HCT116 (cell line): ENCODE results near the gene DRC7. TPM values are rescaled to one million over a fixed set of nuclear protein-coding genes. Genes with fewer than 3 reads are reported as not detected.

ENCODE experiments used
- ATAC-seq: fragments of 200-7000 bp; cut with Tn5 transposase; 2 replicates; pipeline ENCODE4 v1.9.1; 2020; ENCODE audit warnings: mild to moderate bottlenecking, moderate library complexity
- BruUV-seq: library from RNA; stranded (reverse); fragments of 400-500 nt; replicated peaks from 2 replicates; lab custom pipeline; 2021; lab: Mats Ljungman, UMichigan
- CTCF ChIA-PET: fragments of 300-600 bp; sonication (Branson Sonifier 250); formaldehyde crosslinking; loops from one replicate; lab custom pipeline; 2021; ENCODE audit warnings: antibody characterized with exemption; lab: Charles Lee
- POLR2A ChIA-PET: fragments of 300-600, 350-600 bp; sonication (Branson Sonifier 250); formaldehyde crosslinking; loops from one replicate; lab custom pipeline; 2021; ENCODE audit warnings: antibody characterized with exemption; lab: Charles Lee
- RAD21 ChIA-PET, 2 experiments: fragments of 300-600 bp; sonication (Branson Sonifier 250); formaldehyde crosslinking; loops; one replicate each; lab custom pipeline; 2023; ENCODE audit warnings: low total read pairs in 2 of 2; ENCODE audit not compliant: uncharacterized antibody in 2 of 2, unreplicated experiment in 2 of 2, low non-redundant PET in 1 of 2; lab: Charles Lee
- DNase-seq: peaks from one replicate; pipeline ENCODE4 v3.0.0-alpha.2; 2010; ENCODE audit warnings: low read depth, low spot score
- H2AFZ ChIP-seq: fragments of 200-600 bp; shearing (Covaris generic), sonication (generic); 2 replicates; pipeline ENCODE4 v1.6.1; 2017; ENCODE audit warnings: low read depth, mixed run types, mixed read lengths, antibody characterized with exemption, low read length; ENCODE audit not compliant: poor library complexity, severe bottlenecking
- H3K27ac ChIP-seq: 2 replicates; pipeline ENCODE4 v1.5.1; 2012; ENCODE audit warnings: low read depth, low read length
- H3K27me3 ChIP-seq: fragments of 200-600 bp; sonication (generic); 2 replicates; pipeline ENCODE4 v1.6.1; 2016; ENCODE audit warnings: mixed run types, low read length, mixed read lengths; ENCODE audit not compliant: insufficient read depth
- H3K36me3 ChIP-seq, 2 experiments: fragments of 200-500 bp in 1 of 2; fragments of 200-600 bp in 1 of 2; sonication (Bioruptor generic) in 1 of 2; sonication (generic) in 1 of 2; 2 replicates each; pipeline versions ENCODE4 v1.5.1 to v1.6.1; 2014 to 2016; ENCODE audit warnings: low read length in 2 of 2, inconsistent platforms in 1 of 2, mixed read lengths in 1 of 2, mixed run types in 1 of 2; ENCODE audit not compliant: insufficient read depth in 2 of 2, control insufficient read depth in 1 of 2
- H3K4me1 ChIP-seq, 2 experiments: fragments of 200-600 bp in 1 of 2; sonication (generic) in 1 of 2; 2 replicates each; pipeline versions ENCODE4 v1.5.1 to v1.6.1; 2012 to 2017; ENCODE audit warnings: low read length in 2 of 2, inconsistent platforms in 1 of 2, mild to moderate bottlenecking in 1 of 2, mixed read lengths in 1 of 2, mixed run types in 1 of 2, moderate library complexity in 1 of 2; ENCODE audit not compliant: insufficient read depth in 2 of 2, control insufficient read depth in 1 of 2
- H3K4me2 ChIP-seq: fragments of 200-600 bp; sonication (generic); 2 replicates; pipeline ENCODE4 v1.6.1; 2017; ENCODE audit warnings: mixed run types, low read length, mixed read lengths
- H3K4me3 ChIP-seq, 2 experiments: fragments of 200-600 bp in 1 of 2; sonication (generic) in 1 of 2; replicated peaks in 1 of 2; 2 replicates each; pipeline ENCODE4 v1.5.1; 2011 to 2016; ENCODE audit warnings: low read length in 2 of 2, control low read depth in 1 of 2, low read depth in 1 of 2, mild to moderate bottlenecking in 1 of 2, mixed read lengths in 1 of 2, mixed run types in 1 of 2
- H3K79me2 ChIP-seq: fragments of 200-600 bp; sonication (generic); 2 replicates; pipeline ENCODE4 v1.6.1; 2017; ENCODE audit warnings: mild to moderate bottlenecking, mixed run types, low read length, moderate library complexity, mixed read lengths; ENCODE audit not compliant: insufficient read depth
- H3K9ac ChIP-seq: fragments of 200-600 bp; sonication (generic); 2 replicates; pipeline ENCODE4 v1.6.1; 2016; ENCODE audit warnings: low read length, mixed read lengths
- H3K9me2 ChIP-seq: fragments of 200-600 bp; sonication (generic), shearing (Covaris generic); 2 replicates; pipeline ENCODE4 v1.6.1; 2017; ENCODE audit warnings: mixed run types, mild to moderate bottlenecking, moderate library complexity; ENCODE audit not compliant: insufficient read depth
- H3K9me3 ChIP-seq, 2 experiments: fragments of 200-500 bp in 1 of 2; fragments of 200-600 bp in 1 of 2; sonication (Bioruptor generic) in 1 of 2; sonication (generic) in 1 of 2; 2 replicates each; pipeline ENCODE4 v1.6.1; 2014 to 2017; ENCODE audit warnings: low read length in 2 of 2, mixed read lengths in 2 of 2, inconsistent platforms in 1 of 2, low read depth in 1 of 2, mild to moderate bottlenecking in 1 of 2, mixed run types in 1 of 2, moderate library complexity in 1 of 2; ENCODE audit not compliant: control insufficient read depth in 1 of 2, insufficient read depth in 1 of 2
- H4K20me1 ChIP-seq: fragments of 200-600 bp; sonication (generic), shearing (Covaris generic); 2 replicates; pipeline ENCODE4 v1.6.1; 2017; ENCODE audit warnings: mixed run types, mild to moderate bottlenecking, moderate library complexity; ENCODE audit not compliant: insufficient read depth
- ATF3 ChIP-seq: IDR thresholded peaks from 2 replicates; pipeline ENCODE4 v1.6.1; 2012
- CTCF ChIP-seq, 3 experiments: fragments of 200-600 bp in 1 of 3; sonication (generic) in 1 of 3; IDR thresholded peaks in 2 of 3; conservative IDR thresholded peaks in 1 of 3; 2 replicates each; pipeline ENCODE4 v1.5.1; 2012 to 2017; ENCODE audit warnings: low read depth in 2 of 3, low read length in 2 of 3, antibody characterized with exemption in 1 of 3, borderline replicate concordance in 1 of 3, control low read depth in 1 of 3, mild to moderate bottlenecking in 1 of 3, mixed read lengths in 1 of 3, mixed run types in 1 of 3, moderate library complexity in 1 of 3; ENCODE audit not compliant: insufficient read depth in 1 of 3
- EGR1 ChIP-seq: IDR thresholded peaks from 2 replicates; pipeline ENCODE4 v1.6.1; 2012; ENCODE audit warnings: low read depth
- FOSL1 ChIP-seq: IDR thresholded peaks from 2 replicates; pipeline ENCODE4 v1.6.1; 2012; ENCODE audit warnings: low read depth
- RAD21 ChIP-seq: IDR thresholded peaks from 2 replicates; pipeline ENCODE4 v1.6.1; 2012; ENCODE audit warnings: low read depth, mild to moderate bottlenecking
- SIN3A ChIP-seq: IDR thresholded peaks from 2 replicates; pipeline ENCODE4 v1.6.1; 2012; ENCODE audit warnings: low read depth
- SRF ChIP-seq: IDR thresholded peaks from 2 replicates; pipeline ENCODE4 v1.6.1; 2012; ENCODE audit warnings: low read depth
- TCF7L2 ChIP-seq: IDR thresholded peaks from 2 replicates; pipeline ENCODE4 v1.7.0; 2011; ENCODE audit warnings: borderline replicate concordance, inconsistent platforms; ENCODE audit not compliant: insufficient read depth, insufficient read length; ENCODE audit errors: extremely low read depth
- intact Hi-C: fragments of 100-400 bp; cut with micrococcal nuclease; formaldehyde crosslinking; loops from 2 replicates; pipeline ENCODE4 v1.10.0; 2022
- total RNA-seq: library from RNA; stranded (reverse); gene quantifications from one replicate; pipeline ENCODE4 v1.2.1, GENCODE V29; 2021; ENCODE audit not compliant: unreplicated experiment
- TF ChIP-seq, protein P1 (sequence below): IDR thresholded peaks from 2 replicates; pipeline ENCODE4 v1.6.1; 2011; ENCODE audit warnings: mild to moderate bottlenecking, low read length, moderate library complexity; ENCODE audit not compliant: insufficient replicate concordance; ENCODE audit errors: extremely low read depth

DRC7 gene
- total RNA-seq, 1 experiment from 2014 or later = 0.91 TPM

DNA sequence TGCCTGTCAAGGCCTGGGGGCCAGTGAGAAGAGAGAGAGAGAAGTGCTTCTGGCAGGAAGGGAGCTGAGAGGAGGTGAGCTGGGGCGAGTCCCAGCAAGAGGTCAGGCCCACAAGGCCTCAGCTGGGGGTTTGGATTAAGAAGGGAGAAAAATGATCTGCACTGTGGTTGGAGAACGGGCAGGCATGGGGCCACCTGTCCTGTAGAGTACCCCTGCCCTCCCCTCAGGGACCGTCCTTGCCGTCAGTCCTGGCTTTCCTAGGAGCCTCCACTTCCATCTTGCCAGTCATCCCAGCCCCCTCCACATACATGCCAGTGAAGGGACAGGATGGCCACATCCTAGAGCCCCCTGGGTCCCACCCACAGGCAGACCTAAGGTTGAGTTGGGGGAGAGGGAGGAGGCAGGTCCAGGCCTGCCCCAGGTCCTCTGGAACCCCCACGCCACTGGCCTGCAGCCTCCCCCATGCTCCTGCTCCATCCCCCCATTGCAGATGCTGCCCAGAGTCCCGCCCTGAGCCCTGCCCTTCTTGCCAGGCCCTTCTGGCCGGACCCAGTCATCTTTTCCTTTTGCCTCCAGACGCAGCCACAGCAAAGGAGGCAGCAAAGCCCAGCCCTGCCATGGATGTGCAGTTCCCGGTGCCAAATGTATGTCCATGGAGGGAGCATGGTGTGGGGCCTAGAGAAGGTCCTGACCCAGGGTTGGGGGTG is 59.9 kb downstream of the DRC7 start (continued):
- TF ChIP-seq, protein P1, sequence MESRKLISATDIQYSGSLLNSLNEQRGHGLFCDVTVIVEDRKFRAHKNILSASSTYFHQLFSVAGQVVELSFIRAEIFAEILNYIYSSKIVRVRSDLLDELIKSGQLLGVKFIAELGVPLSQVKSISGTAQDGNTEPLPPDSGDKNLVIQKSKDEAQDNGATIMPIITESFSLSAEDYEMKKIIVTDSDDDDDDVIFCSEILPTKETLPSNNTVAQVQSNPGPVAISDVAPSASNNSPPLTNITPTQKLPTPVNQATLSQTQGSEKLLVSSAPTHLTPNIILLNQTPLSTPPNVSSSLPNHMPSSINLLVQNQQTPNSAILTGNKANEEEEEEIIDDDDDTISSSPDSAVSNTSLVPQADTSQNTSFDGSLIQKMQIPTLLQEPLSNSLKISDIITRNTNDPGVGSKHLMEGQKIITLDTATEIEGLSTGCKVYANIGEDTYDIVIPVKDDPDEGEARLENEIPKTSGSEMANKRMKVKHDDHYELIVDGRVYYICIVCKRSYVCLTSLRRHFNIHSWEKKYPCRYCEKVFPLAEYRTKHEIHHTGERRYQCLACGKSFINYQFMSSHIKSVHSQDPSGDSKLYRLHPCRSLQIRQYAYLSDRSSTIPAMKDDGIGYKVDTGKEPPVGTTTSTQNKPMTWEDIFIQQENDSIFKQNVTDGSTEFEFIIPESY = no peak
- no peak for TF ChIP-seq SIN3A
- TF ChIP-seq EGR1 = no peak
- no peak for TF ChIP-seq ATF3
- no peak for TF ChIP-seq RAD21
- no peak for TF ChIP-seq TCF7L2
- no peak for TF ChIP-seq SRF

GRCh38 chr16:57755061-57755684 is 60.6 kb downstream of the DRC7 start:
- Histone ChIP-seq H3K9me2 (no peaks in the 10 kb centered on the region), H3K9ac (no peak overlapping the region), H2AFZ (no peak overlapping the region), H3K4me1 (peaks cover 0 to 3% of the 10 kb centered on the region in 2 experiments; a peak in 1 of 4 replicates), H3K4me3 (no peak overlapping the region), H3K36me3 (0 out of 4 replicates have a peak, but pooled peaks cover 0 to 2% of the 10 kb centered on the region in 2 experiments), H4K20me1 (no peaks in the 10 kb centered on the region), H3K79me2 (no peaks in the 10 kb centered on the region), H3K27me3 (no peaks in the 10 kb centered on the region), H3K4me2 (no peak overlapping the region), H3K9me3 (no peaks in the 10 kb centered on the region)
- intact Hi-C loops = loop anchor here (10.0 kb wide), 1 partner anchor 140 kb away; no protein-coding TSS in a partner anchor
- DNase-seq (no peak), ATAC-seq (no peak)
- POLR2A ChIA-PET = no interaction called here
- BruUV-seq = no TSS peak
- RAD21 ChIA-PET = no interaction called here
- CTCF ChIA-PET = interaction anchor here (3.2 kb wide), 1 partner anchor 108 kb away, joined by 18 read pairs; no protein-coding TSS in a partner anchor
- TF ChIP-seq CTCF (IDR thresholded peaks at IDR 0.05 in 2 of 3, conservative IDR thresholded peaks at IDR 0.05 in 1 of 3; ENCODE audit: borderline replicate concordance in 1 of 3, insufficient read depth in 1 of 3, low read depth in 2 of 3, low read length in 2 of 3) = 0 out of 6 replicates have a peak, but pooled peaks of 1 of the 3 experiments have one; percentile 20
- TF ChIP-seq FOSL1 = no peak
- TF ChIP-seq, all 23 proteins: peak for 1
- H3K27ac ChIP-seq = no peak overlapping the region
